ENCODE data around the gene ABCA2. TPM values are rescaled to one million over a fixed set of nuclear protein-coding genes. Genes with fewer than 3 reads are reported as not detected.

ABCA2 gene
- polyA plus RNA-seq, 1 of the 3 experiments (the other 2 are of a cell fraction), result 34.7 TPM

DNA sequence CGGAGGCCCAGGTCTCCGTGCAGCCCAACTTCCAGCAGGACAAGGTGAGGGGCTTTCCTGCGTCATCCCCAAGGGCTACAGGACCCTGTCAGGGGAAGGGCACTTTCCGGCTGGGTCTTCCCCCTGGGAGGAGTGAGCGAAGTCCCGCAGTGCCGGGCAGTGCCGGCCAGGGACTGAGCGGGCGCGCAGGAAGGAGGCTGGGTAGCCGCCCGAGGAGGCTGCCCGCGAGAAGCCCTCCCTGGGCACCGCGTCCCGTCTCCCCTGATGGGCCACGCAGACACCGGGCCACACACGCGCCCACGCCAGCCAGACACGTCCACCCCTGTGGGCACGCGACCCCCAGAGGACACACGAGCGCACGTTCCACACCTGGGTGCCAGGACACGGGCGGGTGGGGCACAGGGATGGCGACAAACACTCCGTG, 50.4 kb downstream of the ABCA2 start:
- Histone ChIP-seq H3F3A (replicated peaks; ENCODE audit: insufficient read depth) (peaks cover 4% of the 10 kb centered on the region), H2AFZ (ENCODE audit: low read depth) (peak overlapping the region; percentile 70; the same call in 1 of the 2 replicates), H3K9ac (no peak overlapping the region), H3K79me2 (ENCODE audit: insufficient read depth) (no peaks in the 10 kb centered on the region), H3K9me3 (no peaks in the 10 kb centered on the region), H3K27ac (ENCODE audit: low read depth in 2 of 2, low read length in 1 of 2) (no peak overlapping the region; a peak in 1 of 4 replicates), H3K9me2 (no peaks in the 10 kb centered on the region), H3K4me3 (ENCODE audit: low read depth in 2 of 2, low read length in 1 of 2) (peak overlapping the region; percentile 43 to 47; a peak in 3 of 4 replicates), H4K20me1 (ENCODE audit: insufficient read depth) (no peaks in the 10 kb centered on the region), H3K4me1 (ENCODE audit: control insufficient read depth in 1 of 2, insufficient read depth in 2 of 2, low read depth in 1 of 2, low read length in 1 of 2) (peaks cover 0 to 23% of the 10 kb centered on the region in 2 experiments; a peak in 1 of 4 replicates), H3K36me3 (replicated peaks in 1 of 2; ENCODE audit: control insufficient read depth in 1 of 2, insufficient read depth in 2 of 2, low read length in 1 of 2) (no peaks in the 10 kb centered on the region), H3K4me2 (peak overlapping the region; percentile 71; the same call in 1 of the 2 replicates), H3K27me3 (ENCODE audit: insufficient read depth) (no peaks in the 10 kb centered on the region)
- 82% methylated on average over 13 of the region's 33 CpGs for WGBS (ENCODE audit: low lambda C conversion rate)
- CTCF ChIA-PET, result interaction anchor here (1.0 to 1.8 kb wide), 4 partner anchors 13 to 51 kb away, joined by 3 to 9 read pairs (median 4); partner anchors contain the start of gene ABCA2
- TF ChIP-seq POLR2AphosphoS5 (IDR thresholded peaks at IDR 0.05; ENCODE audit: low read depth, low read length) (no peak), EZH2phosphoT487 (IDR thresholded peaks at IDR 0.05; ENCODE audit: borderline replicate concordance, low read depth) (no peak), TEAD4 (IDR thresholded peaks at IDR 0.05; ENCODE audit: borderline replicate concordance, insufficient read depth) (no peak), JUND (IDR thresholded peaks at IDR 0.05) (no peak), USF1 (IDR thresholded peaks at IDR 0.05; ENCODE audit: borderline replicate concordance, low read depth) (no peak), MEF2A (IDR thresholded peaks at IDR 0.05; ENCODE audit: borderline replicate concordance, low read depth) (no peak), EP300 (IDR thresholded peaks at IDR 0.05; ENCODE audit: borderline replicate concordance in 1 of 2, low read depth in 1 of 2, low read length in 1 of 2) (no peak)
- TF ChIP-seq, protein P1, sequence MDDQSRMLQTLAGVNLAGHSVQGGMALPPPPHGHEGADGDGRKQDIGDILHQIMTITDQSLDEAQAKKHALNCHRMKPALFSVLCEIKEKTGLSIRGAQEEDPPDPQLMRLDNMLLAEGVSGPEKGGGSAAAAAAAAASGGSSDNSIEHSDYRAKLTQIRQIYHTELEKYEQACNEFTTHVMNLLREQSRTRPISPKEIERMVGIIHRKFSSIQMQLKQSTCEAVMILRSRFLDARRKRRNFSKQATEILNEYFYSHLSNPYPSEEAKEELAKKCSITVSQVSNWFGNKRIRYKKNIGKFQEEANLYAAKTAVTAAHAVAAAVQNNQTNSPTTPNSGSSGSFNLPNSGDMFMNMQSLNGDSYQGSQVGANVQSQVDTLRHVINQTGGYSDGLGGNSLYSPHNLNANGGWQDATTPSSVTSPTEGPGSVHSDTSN (IDR thresholded peaks at IDR 0.05), result no peak
- DNase-seq, result no peak
- POLR2A ChIA-PET, result interaction anchor here (1.0 kb wide), 1 partner anchor 25 kb away, joined by 4 read pairs; the partner anchor contains the start of gene LCN12

DNA sequence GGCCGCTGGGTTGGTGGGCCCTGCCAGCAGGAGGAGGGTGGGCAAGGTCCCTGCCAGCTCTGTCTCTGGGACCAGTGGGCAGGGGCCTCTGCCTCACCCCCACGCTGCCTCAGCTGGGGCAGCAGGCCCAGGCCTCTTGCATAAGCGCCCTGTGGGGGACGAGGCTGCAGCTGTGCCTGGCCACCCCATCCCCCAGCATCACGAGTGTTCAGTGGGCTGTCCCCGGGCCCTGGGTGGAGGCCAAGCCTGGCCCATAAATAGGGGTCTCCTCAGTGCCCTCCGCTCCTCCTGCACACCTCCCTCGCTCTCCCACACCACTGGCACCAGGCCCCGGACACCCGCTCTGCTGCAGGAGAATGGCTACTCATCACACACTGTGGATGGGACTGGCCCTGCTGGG, 50.8 kb downstream of the ABCA2 start, which contains the start of gene PTGDS:
Gene PTGDS (plus strand): TSS at position 282 of the 400 bp plus-strand sequence. CDS start 75 bp downstream, at position 357.
- Histone ChIP-seq H3K9me3 (no peaks in the 10 kb centered on the region), H3K36me3 (replicated peaks in 1 of 2; ENCODE audit: control insufficient read depth in 1 of 2, insufficient read depth in 2 of 2, low read length in 1 of 2) (no peaks in the 10 kb centered on the region), H4K20me1 (ENCODE audit: insufficient read depth) (no peaks in the 10 kb centered on the region), H2AFZ (ENCODE audit: low read depth) (peak within 1 kb of the TSS; percentile 70; the same call in 1 of the 2 replicates), H3K79me2 (ENCODE audit: insufficient read depth) (no peaks in the 10 kb centered on the region), H3F3A (replicated peaks; ENCODE audit: insufficient read depth) (peaks cover 4% of the 10 kb centered on the region), H3K27me3 (ENCODE audit: insufficient read depth) (no peaks in the 10 kb centered on the region), H3K9me2 (no peaks in the 10 kb centered on the region), H3K4me1 (ENCODE audit: control insufficient read depth in 1 of 2, insufficient read depth in 2 of 2, low read depth in 1 of 2, low read length in 1 of 2) (peaks cover 0 to 23% of the 10 kb centered on the region in 2 experiments; a peak in 1 of 4 replicates), H3K9ac (no peak within 1 kb of the TSS), H3K4me3 (ENCODE audit: low read depth in 2 of 2, low read length in 1 of 2) (peak within 1 kb of the TSS; percentile 43 to 47), H3K4me2 (peak within 1 kb of the TSS; percentile 71; the same call in 1 of the 2 replicates), H3K27ac (ENCODE audit: low read depth in 2 of 2, low read length in 1 of 2) (no peak within 1 kb of the TSS; a peak in 1 of 4 replicates)
- ChIA-PET POLR2A (interaction anchor here (1.0 kb wide), 2 partner anchors 25 to 26 kb away, joined by 3 to 4 read pairs; partner anchors contain the start of gene LCN12), CTCF (interaction anchor here (1.0 to 4.4 kb wide), 6 partner anchors 12 to 219 kb away, joined by 3 to 24 read pairs (median 4); partner anchors contain the start of genes ABCA2 and LCN8)
- TF ChIP-seq RAD21 (IDR thresholded peaks at IDR 0.05; ENCODE audit: low read length), result no peak
- TF ChIP-seq MEF2A (IDR thresholded peaks at IDR 0.05; ENCODE audit: borderline replicate concordance, low read depth), result no peak
- TF ChIP-seq GATA2 (CRISPR knock-in tag; IDR thresholded peaks at IDR 0.05), result no peak
- TF ChIP-seq, protein P2, sequence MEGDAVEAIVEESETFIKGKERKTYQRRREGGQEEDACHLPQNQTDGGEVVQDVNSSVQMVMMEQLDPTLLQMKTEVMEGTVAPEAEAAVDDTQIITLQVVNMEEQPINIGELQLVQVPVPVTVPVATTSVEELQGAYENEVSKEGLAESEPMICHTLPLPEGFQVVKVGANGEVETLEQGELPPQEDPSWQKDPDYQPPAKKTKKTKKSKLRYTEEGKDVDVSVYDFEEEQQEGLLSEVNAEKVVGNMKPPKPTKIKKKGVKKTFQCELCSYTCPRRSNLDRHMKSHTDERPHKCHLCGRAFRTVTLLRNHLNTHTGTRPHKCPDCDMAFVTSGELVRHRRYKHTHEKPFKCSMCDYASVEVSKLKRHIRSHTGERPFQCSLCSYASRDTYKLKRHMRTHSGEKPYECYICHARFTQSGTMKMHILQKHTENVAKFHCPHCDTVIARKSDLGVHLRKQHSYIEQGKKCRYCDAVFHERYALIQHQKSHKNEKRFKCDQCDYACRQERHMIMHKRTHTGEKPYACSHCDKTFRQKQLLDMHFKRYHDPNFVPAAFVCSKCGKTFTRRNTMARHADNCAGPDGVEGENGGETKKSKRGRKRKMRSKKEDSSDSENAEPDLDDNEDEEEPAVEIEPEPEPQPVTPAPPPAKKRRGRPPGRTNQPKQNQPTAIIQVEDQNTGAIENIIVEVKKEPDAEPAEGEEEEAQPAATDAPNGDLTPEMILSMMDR (IDR thresholded peaks at IDR 0.05), result no peak
- no peak for TF ChIP-seq FOXM1 (IDR thresholded peaks at IDR 0.05; ENCODE audit: low read depth)
- no peak for TF ChIP-seq TEAD4 (IDR thresholded peaks at IDR 0.05; ENCODE audit: borderline replicate concordance, insufficient read depth)
- TF ChIP-seq CHD2 (IDR thresholded peaks at IDR 0.05; ENCODE audit: low read length, partially characterized antibody), result no peak
- DNase-seq, result no peak
- WGBS (ENCODE audit: low lambda C conversion rate), result 88% methylated on average over 5 of the region's 10 CpGs

Data from SK-N-SH (cell line).